Activated CD4-positive, alpha-beta T cell treated with anti-CD3 and anti-CD28 coated beads, Interleukin-10, Interleukin-2, amounts not matched to agents 100 ng/mL and 50 ng/mL, durations not matched to agents 16 hours and 8 hours (primary cell): Measurements from ENCODE around the gene NEAT1.

Experiments used
- DNase-seq: peaks from one replicate; pipeline ENCODE4 v3.0.0-alpha.2; 2020

NEAT1 gene

DNA sequence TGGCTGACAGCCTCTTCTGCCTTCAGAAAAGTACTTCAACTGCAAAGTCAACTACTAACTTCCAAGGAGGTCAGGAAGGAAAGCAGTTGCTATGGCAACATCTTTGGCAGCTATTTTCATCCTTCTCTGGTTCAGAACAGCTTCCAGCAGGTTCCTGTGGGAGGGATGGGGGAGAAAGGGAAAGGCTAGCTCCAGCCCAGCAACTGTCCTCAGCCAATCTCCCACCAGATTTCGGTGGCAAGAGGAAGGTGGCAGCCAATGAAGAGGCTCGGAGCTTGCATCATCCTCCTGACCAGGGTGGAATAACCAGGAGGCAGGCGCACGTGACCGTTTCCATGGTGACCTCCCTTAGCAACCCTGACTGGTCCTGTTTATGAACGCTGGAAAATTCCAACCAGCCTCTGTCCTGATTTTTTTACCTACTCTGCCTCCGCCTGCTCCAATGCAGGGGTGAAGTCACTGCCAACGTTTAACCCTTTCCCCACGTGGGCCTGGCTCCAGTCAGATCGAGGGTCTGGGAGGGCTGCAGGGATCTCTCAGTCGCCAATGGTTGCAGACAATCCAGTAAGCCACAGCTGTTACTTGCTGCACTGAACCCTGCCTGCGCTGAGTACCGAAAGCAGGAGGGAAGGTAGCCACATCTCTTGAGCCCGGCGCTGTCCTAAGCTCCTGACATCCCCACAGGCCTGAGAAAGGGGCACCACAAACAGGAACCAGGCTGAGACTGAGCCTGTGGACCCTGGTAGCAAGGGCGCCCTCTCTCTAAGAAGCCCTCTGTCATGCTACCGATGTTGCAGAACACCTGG is 65.1 kb downstream of the NEAT1 start:
- DNase-seq, result peak; percentile 64

DNA sequence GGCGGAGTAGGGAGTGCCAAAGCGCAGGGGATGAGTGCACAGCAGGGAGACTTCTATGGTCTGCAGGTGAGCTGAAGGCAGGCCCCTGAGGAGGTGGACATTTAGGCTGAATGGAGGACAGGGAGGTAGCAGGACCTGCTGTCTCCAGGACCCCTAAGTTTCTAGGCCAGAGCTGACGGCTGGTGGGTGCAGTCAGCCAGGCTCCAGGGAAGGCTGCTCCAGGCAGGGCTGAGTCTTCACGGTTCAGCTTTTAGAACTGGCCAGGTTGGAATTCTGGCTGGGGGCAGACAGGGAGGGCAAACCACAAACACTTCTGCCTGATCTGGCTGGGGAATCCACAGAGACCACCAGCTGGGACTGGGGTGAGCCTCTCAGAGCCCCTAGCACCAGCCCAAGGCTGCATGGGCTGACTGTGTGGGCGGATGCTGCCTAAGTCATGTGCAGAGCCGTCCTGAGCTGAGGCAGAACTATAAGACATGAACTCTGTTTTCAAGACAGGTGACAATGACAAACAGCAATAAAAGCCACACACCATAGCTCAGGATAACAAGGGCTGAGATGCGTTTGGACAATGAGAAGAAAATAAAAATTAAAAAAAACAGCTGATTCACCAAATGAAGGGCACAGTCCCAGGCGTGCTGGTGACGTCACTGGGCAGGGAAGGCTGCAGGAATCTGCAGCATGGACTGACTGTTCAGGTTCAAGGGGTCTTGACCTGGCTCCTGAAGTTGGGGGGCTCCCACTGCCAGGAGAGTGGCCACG is 65.9 kb downstream of the NEAT1 start:
- DNase-seq, result no peak

DNA sequence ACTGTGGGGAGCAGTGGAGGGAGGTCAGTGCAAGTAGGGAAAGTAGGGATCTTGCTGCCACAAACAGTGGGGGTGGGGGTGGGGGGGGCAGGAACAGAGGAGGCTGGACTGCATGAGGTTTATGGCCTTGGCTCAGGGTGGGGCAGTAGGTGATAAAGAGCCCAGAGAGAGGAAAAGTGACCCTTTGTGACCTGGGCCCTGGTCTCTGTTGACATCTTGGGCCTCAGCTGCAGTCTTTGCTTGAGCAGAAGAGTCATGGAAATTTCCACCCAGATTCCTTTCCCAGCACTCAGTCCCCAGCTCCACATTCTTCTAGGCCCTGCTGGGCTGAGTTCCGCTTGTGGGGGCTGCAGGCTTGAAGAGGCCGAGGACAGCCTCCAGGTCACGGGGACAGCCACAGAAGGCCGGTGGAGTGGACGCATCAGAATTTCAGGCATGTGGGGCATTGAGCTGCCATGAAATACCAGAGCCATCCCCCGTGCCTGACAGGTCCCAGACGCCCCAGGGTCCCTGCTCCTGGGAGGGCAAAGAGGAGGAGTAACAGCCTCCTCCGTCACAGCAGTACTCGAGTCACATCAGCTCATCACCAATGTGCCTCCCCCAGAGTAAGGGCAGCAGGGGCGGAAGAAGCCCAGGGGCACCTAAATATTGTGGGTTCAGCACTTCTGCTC is 66.6 kb downstream of the NEAT1 start:
- no peak for DNase-seq

DNA sequence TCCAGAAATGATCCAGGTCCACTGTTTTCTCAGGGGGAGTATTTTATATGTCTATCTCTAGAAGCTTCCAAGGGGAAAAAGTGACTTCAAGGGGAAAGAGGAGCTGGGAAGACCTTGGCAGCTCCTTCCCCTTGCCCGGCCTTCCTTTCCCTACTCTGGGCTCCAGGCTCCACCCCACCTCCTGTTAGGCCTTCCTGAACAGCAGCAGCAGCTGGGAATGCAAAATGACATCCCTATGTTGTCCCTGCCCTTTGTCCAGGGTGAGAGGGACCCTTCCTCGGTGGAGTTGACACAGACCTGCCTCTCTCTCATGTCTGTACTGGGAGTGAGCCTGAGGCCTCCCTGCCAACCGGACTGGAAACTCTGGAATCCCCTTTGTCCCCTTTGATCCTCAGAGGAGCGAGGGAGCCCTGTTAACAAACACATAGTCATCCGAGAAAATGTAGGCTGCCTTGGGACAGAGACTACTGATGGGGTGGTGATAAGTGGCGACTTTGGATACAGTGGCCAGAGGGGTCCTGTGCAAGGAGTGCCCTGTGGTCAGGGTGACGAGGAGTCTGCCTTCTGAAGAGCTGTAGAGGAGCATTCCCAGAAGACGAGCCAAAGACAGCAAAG is 67.2 kb downstream of the NEAT1 start:
- no peak for DNase-seq

DNA sequence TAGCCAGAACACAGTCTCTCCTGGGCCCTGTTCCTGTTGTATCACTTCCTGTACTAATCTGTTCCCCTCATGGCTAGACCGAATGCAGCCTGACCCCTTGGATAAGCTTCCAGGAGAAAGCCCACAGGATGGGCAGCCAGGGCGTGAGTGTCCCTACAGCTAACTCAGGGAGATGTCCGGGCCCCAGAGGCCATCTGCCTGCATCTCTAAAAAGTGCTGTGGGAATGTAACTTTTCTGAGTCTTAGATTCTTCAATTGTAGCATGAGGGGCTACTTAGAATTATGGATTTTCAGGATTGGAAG is 68.5 kb downstream of the NEAT1 start:
- DNase-seq, result no peak

DNA sequence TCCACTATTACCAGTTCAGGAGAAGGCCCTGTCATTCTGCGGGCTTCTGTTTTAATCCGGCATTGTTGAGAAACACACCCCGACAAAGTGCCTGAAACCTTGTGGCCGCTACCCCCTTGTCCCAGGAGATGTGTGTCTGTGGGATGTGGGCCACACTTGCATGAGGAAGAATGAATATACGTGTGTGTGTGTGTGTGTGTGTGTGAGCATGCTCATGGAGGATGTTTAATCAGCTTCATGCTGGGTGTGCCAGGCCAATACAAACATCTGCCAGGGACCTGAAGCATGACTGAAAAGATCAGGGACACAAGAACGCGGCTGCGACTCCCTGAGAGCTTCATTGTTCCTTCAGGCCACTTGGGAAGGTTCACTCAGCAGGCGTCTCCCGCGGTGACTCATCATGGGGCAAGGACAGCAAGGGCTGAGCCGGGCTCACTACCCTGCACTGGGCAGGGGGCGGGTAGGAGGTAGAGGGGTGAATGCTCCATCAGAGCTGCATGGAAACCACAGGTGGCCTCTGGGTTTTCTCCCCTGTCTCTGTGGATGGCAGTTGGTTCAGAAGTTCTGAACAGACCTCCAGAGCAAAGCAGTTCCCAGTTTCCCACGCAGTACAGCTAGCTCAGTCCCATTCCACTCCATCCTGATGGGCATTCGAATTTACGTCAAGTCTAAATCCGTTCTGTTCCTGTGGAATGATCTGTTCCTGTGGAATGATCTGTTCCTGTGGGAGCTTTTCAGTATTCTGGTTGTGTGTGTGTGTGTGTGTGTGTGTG is 69.2 kb downstream of the NEAT1 start:
- DNase-seq, result no peak

DNA sequence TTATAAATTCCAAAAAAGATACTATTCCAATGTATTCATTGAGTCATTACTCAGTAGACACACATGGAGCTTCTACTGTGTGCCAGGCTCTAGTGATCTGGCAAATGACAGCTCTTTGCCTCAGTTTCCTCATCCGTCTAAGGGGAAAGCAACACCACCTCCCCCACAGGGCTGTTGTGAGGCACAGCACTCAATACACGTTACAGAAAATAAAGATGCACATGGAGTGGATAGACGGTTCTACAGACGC is 69.7 kb downstream of the NEAT1 start:
- DNase-seq, result no peak

DNA sequence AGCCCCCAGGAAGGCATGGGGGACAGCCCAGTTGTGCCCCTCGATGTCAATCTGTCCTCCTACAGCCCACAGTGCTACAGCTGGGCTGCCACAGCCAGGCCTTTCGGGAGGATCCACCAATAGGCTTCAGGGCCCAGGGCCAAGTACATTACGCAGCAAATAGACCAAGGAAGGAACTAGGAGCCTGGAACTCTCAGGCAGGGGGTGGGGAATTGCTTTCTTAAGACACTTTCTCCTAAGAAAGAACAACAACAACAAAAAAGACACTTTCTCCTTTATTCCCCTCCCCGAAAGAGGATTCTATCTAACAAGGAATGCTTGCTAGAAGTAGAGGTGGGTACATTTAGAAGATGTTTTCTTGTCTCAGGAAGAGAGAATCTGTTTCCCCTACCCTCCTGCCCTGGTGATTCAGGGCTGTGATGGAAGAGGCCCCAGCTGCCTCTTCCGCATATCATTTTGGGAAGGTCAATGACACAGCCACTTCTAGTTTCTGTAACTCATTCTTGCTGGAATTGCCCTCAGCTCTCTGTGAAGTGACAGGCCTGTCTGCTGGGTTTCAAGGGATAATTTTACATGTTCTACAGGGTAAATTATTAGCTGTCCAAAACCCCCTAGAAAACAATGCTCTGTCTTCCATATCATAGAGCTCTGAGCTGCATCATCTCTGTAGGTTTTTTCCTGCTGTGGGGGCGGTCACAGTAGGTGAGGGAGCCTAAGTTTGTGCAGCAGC is 70.2 kb downstream of the NEAT1 start:
- peak; percentile 46 for DNase-seq

DNA sequence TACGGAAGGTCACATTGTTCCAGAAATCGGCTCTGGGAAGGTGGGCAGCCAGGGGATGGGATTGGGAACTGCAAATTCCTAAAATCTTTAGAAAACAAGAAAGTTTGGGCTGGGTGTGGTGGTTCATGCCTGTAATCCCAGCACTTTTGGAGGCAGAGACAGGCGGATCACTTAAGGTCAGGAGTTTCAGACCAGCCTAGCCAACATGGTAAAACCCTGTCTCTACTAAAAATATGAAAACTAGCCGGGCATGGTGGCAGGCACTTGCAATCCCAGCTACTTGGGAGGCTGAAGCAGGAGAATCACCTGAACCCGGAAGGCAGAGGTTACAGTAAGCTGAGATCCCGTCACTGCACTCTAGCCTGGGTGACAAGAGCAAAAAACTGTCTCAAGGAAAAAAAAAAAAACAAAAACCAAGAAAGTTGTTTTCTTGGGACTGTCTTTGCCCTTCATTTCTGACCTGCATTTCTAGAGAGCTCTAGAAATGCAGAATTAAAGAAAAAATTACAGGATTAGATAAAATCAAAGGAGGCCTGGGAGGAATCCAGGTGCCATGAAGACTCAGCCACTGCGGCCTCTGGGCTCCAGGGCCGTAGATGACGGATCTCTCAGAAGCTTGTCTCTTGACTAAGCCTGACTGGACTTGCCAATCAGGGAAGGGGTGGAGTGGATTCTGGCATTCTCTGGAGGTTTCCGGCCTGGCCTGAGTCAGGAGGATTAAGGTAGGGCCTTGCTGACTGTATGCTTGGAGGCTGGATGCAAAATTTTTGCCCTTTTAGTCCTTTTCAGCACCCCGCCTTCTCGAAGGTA is 71.0 kb downstream of the NEAT1 start:
- DNase-seq, result no peak
